Panc1 (cell line): ENCODE results near the gene ZNF654. TPM values are rescaled to one million over a fixed set of nuclear protein-coding genes. Genes with fewer than 3 reads are reported as not detected.

Source experiments
- ATAC-seq: fragments of 200-7000 bp; cut with Tn5 transposase; 2 replicates; pipeline ENCODE4 v1.9.1; 2020; ENCODE audit warnings: mild to moderate bottlenecking, moderate library complexity
- BruUV-seq: library from RNA; stranded (reverse); fragments of 400-500 nt; replicated peaks from 2 replicates; lab custom pipeline; 2021; lab: Mats Ljungman, UMichigan
- CTCF ChIA-PET: fragments of 300-600 bp; sonication (Branson Sonifier 250); formaldehyde crosslinking; loops from one replicate; lab custom pipeline; 2022; ENCODE audit warnings: antibody characterized with exemption; lab: Charles Lee
- POLR2A ChIA-PET: fragments of 300-600 bp; sonication (Branson Sonifier 250); formaldehyde crosslinking; loops from one replicate; lab custom pipeline; 2022; ENCODE audit warnings: antibody characterized with exemption; lab: Charles Lee
- DNase-seq: peaks from one replicate; pipeline ENCODE4 v3.0.0-alpha.2; 2010; ENCODE audit warnings: low read depth, low spot score
- H3K27ac ChIP-seq: 2 replicates; pipeline ENCODE4 v1.5.1; 2011; ENCODE audit warnings: mild to moderate bottlenecking, low read length, inconsistent platforms
- H3K27me3 ChIP-seq: fragments of 200-500 bp; sonication (Bioruptor generic); 2 replicates; pipeline ENCODE4 v1.6.0; 2014; ENCODE audit warnings: low read length, inconsistent platforms; ENCODE audit not compliant: control insufficient read depth, insufficient read depth
- H3K36me3 ChIP-seq: fragments of 200-500 bp; sonication (Bioruptor generic); 2 replicates; pipeline ENCODE4 v1.5.1; 2014; ENCODE audit warnings: inconsistent platforms, mild to moderate bottlenecking, low read length, moderate library complexity; ENCODE audit not compliant: control insufficient read depth, insufficient read depth
- H3K4me1 ChIP-seq: 2 replicates; pipeline ENCODE4 v1.5.1; 2011; ENCODE audit warnings: inconsistent platforms, mild to moderate bottlenecking, low read length, moderate library complexity; ENCODE audit not compliant: control insufficient read depth, insufficient read depth
- H3K4me3 ChIP-seq, 2 experiments: 2 replicates each; pipeline ENCODE4 v1.5.1; 2011 to 2012; ENCODE audit warnings: low read depth in 2 of 2, low read length in 2 of 2, mild to moderate bottlenecking in 2 of 2, inconsistent platforms in 1 of 2, moderate library complexity in 1 of 2
- H3K9me3 ChIP-seq: fragments of 200-500 bp; sonication (Bioruptor generic); 2 replicates; pipeline ENCODE4 v1.5.1; 2014; ENCODE audit warnings: low read depth, mild to moderate bottlenecking, inconsistent platforms, low read length, moderate library complexity; ENCODE audit not compliant: control insufficient read depth, insufficient read depth
- CTCF ChIP-seq: fragments of 450-650 bp; IDR thresholded peaks from 2 replicates; pipeline ENCODE4 v1.5.1; 2017; ENCODE audit warnings: mild to moderate bottlenecking
- POLR2AphosphoS5 ChIP-seq: IDR thresholded peaks from 2 replicates; pipeline ENCODE4 v1.6.1; 2012; ENCODE audit warnings: mild to moderate bottlenecking, low read depth, low read length, moderate library complexity
- REST ChIP-seq, 2 experiments: IDR thresholded peaks; 2 replicates each; pipeline ENCODE4 v1.6.1; 2011 to 2012; ENCODE audit warnings: low read depth in 2 of 2, control low read depth in 1 of 2, low read length in 1 of 2, mild to moderate bottlenecking in 1 of 2, moderate library complexity in 1 of 2; ENCODE audit not compliant: insufficient read depth in 1 of 2
- SIN3A ChIP-seq: IDR thresholded peaks from 2 replicates; pipeline ENCODE4 v1.6.1; 2012; ENCODE audit warnings: low read depth, mild to moderate bottlenecking, low read length, moderate library complexity, borderline replicate concordance; ENCODE audit not compliant: insufficient read depth
- TCF7L2 ChIP-seq: IDR thresholded peaks from 2 replicates; pipeline ENCODE4 v1.6.1; 2011; ENCODE audit warnings: mild to moderate bottlenecking, low read depth, low read length, inconsistent platforms
- in situ Hi-C: cut with HindIII; loops from 2 replicates; pipeline ENCODE4 v1.10.0; 2016; ENCODE audit warnings: low sequenced_read_pairs, low pct_unique_long_range_greater_than_20kb
- intact Hi-C: fragments of 100-400 bp; cut with micrococcal nuclease; formaldehyde crosslinking; loops from one replicate; pipeline ENCODE4 v1.10.0; 2022; ENCODE audit not compliant: unreplicated experiment
- total RNA-seq: library from RNA; stranded (reverse); gene quantifications from one replicate; pipeline ENCODE4 v1.2.1, GENCODE V29; 2021; ENCODE audit not compliant: unreplicated experiment

The ZNF654 gene
- total RNA-seq, 1 experiment from 2014 or later, result 10.0 TPM

GRCh38 chr3:88046766-88047165 is 12.3 kb upstream of the ZNF654 start:
- no peak for TF ChIP-seq CTCF
- TF ChIP-seq REST (IDR thresholded peaks at IDR 0.05; ENCODE audit: insufficient read depth in 1 of 2, low read depth in 2 of 2, low read length in 1 of 2), result no peak
- TF ChIP-seq SIN3A, result no peak
- no peak for TF ChIP-seq TCF7L2
- TF ChIP-seq POLR2AphosphoS5, result no peak
- no peak for ATAC-seq
- CTCF ChIA-PET, result no interaction called here

GRCh38 chr3:88057630-88058305 is 1.3 kb upstream of the ZNF654 start:
- TSS peak; percentile 80 for BruUV-seq

More at GRCh38 chr3:88046766-88047165, 12.3 kb upstream of the ZNF654 start:
- H3K36me3 ChIP-seq, result no peaks in the 10 kb centered on the region
- H3K4me3 ChIP-seq, result no peak overlapping the region
- in situ Hi-C loops (no loop called here), intact Hi-C loops (no loop called here)
- H3K27me3 ChIP-seq, result no peaks in the 10 kb centered on the region
- BruUV-seq, result no TSS peak
- H3K27ac ChIP-seq, result no peak overlapping the region
- POLR2A ChIA-PET, result no interaction called here
- H3K9me3 ChIP-seq, result no peaks in the 10 kb centered on the region
- no peaks in the 10 kb centered on the region for H3K4me1 ChIP-seq
- DNase-seq, result no peak

More at GRCh38 chr3:88057630-88058305, 1.3 kb upstream of the ZNF654 start:
- Histone ChIP-seq H3K4me3 (peak overlapping the region; percentile 65 to 84), H3K27me3 (no peaks in the 10 kb centered on the region), H3K9me3 (no peaks in the 10 kb centered on the region), H3K27ac (peak overlapping the region; percentile 89), H3K36me3 (peaks cover 24% of the 10 kb centered on the region), H3K4me1 (no peaks in the 10 kb centered on the region; the same call in 1 of the 2 replicates)
- POLR2A ChIA-PET, result no interaction called here
- no peak for TF ChIP-seq SIN3A
- TF ChIP-seq CTCF, result peak; percentile 8; the same call in 1 of the 2 replicates
- in situ Hi-C loops, result no loop called here
- DNase-seq (no peak), ATAC-seq (no peak)
- CTCF ChIA-PET, result no interaction called here
- intact Hi-C loops, result no loop called here
